GM12891 (cell line): Measurements from ENCODE around the gene NEB.

Experiments
- DNase-seq: peaks from one replicate; pipeline ENCODE4 v3.0.0; 2011; ENCODE audit warnings: low spot score; ENCODE audit not compliant: insufficient read length
- FAIRE-seq: peaks from 2 replicates; lab custom pipeline; 2011; peaks lifted over from hg19 to GRCh38; lab: Jason Lieb, UNC
- PAX5 ChIP-seq: IDR thresholded peaks from 2 replicates; pipeline ENCODE4 v1.6.1; 2011; ENCODE audit warnings: low read length, moderate library complexity, mild to moderate bottlenecking; ENCODE audit not compliant: insufficient read depth, severe bottlenecking
- POLR2A ChIP-seq: IDR thresholded peaks from 2 replicates; pipeline ENCODE4 v1.6.1; 2011; ENCODE audit warnings: low read depth, low read length, control low read depth
- POLR2AphosphoS5 ChIP-seq: IDR thresholded peaks from 2 replicates; pipeline ENCODE4 v1.6.1; 2011; ENCODE audit warnings: low read depth, low read length, control low read depth
- POU2F2 ChIP-seq: IDR thresholded peaks from 2 replicates; pipeline ENCODE4 v1.6.1; 2011; ENCODE audit warnings: low read depth, mild to moderate bottlenecking, control low read depth, low read length, moderate library complexity
- SPI1 ChIP-seq: IDR thresholded peaks from 2 replicates; pipeline ENCODE4 v1.6.1; 2011; ENCODE audit warnings: low read depth, low read length, control low read depth
- TAF1 ChIP-seq: IDR thresholded peaks from 2 replicates; pipeline ENCODE4 v1.6.1; 2011; ENCODE audit warnings: low read depth, low read length, control low read depth

The NEB gene

GRCh38 chr2:151695778-151696177, 38.5 kb downstream of the NEB start:
- FAIRE-seq (no peak), DNase-seq (no peak)
- no peak for TF ChIP-seq PAX5
- TF ChIP-seq POLR2AphosphoS5 = no peak
- no peak for TF ChIP-seq SPI1
- no peak for TF ChIP-seq POLR2A
- TF ChIP-seq POU2F2 = no peak
- no peak for TF ChIP-seq TAF1

- FAIRE-seq = no peak
- TF ChIP-seq PAX5 (no peak), POU2F2 (no peak), POLR2A (no peak), TAF1 (no peak), POLR2AphosphoS5 (no peak), SPI1 (no peak)
Measured at GRCh38 chr2:151691631-151692030, 42.6 kb downstream of the NEB start.

GRCh38 chr2:151688719-151689118, 45.6 kb downstream of the NEB start:
- DNase-seq = no peak
- no peak for FAIRE-seq
- TF ChIP-seq POU2F2 (no peak), POLR2A (no peak), POLR2AphosphoS5 (no peak), SPI1 (no peak), PAX5 (no peak), TAF1 (no peak)

More at GRCh38 chr2:151691631-151692030, 42.6 kb downstream of the NEB start:
- DNase-seq = no peak

GRCh38 chr2:151682459-151683003, 51.7 kb downstream of the NEB start:
- FAIRE-seq = peak; percentile 71
- DNase-seq = no peak
- no peak for TF ChIP-seq POLR2A
- TF ChIP-seq POLR2AphosphoS5 = no peak
- TF ChIP-seq POU2F2 = no peak
- no peak for TF ChIP-seq SPI1
- no peak for TF ChIP-seq TAF1
- no peak for TF ChIP-seq PAX5

GRCh38 chr2:151681051-151681450, 53.2 kb downstream of the NEB start:
- no peak for FAIRE-seq
- TF ChIP-seq POU2F2 (no peak), TAF1 (no peak), POLR2AphosphoS5 (no peak), POLR2A (no peak), SPI1 (no peak), PAX5 (no peak)
- no peak for DNase-seq

- DNase-seq = no peak
- TF ChIP-seq POU2F2 (no peak), SPI1 (no peak), TAF1 (no peak), POLR2A (no peak), PAX5 (no peak), POLR2AphosphoS5 (no peak)
- no peak for FAIRE-seq
Measured at GRCh38 chr2:151679994-151680393, 54.3 kb downstream of the NEB start.

- TF ChIP-seq POLR2AphosphoS5 = no peak
- no peak for TF ChIP-seq POU2F2
- TF ChIP-seq SPI1 = no peak
- no peak for TF ChIP-seq PAX5
- no peak for DNase-seq
- no peak for FAIRE-seq
Measured at GRCh38 chr2:151678849-151679248, 55.4 kb downstream of the NEB start.

- no peak for FAIRE-seq
- no peak for DNase-seq
- TF ChIP-seq SPI1 (no peak), TAF1 (no peak), POLR2AphosphoS5 (no peak), POLR2A (no peak), POU2F2 (no peak)
Measured at GRCh38 chr2:151673016-151673415, 61.3 kb downstream of the NEB start.

GRCh38 chr2:151672277-151672676, 62.0 kb downstream of the NEB start:
- FAIRE-seq (peak; percentile 62), DNase-seq (no peak)
- TF ChIP-seq SPI1 (no peak), POLR2A (no peak), POLR2AphosphoS5 (no peak), PAX5 (no peak), POU2F2 (no peak), TAF1 (no peak)

GRCh38 chr2:151670846-151671597, 63.3 kb downstream of the NEB start:
- TF ChIP-seq POLR2AphosphoS5 (no peak), TAF1 (no peak)
- FAIRE-seq = no peak
- DNase-seq = no peak
